SK-N-MC (cell line): ENCODE results near the gene TYW1.

Experiments
- EZH2 ChIP-seq: fragments of 200-600 bp; sonication (generic); IDR thresholded peaks from one replicate; pipeline ENCODE4 v1.6.1; 2017; ENCODE audit warnings: antibody characterized with exemption
- FOXP2 ChIP-seq: optimal IDR thresholded peaks from 2 replicates; pipeline ENCODE3; 2011; ENCODE audit warnings: mild to moderate bottlenecking, moderate library complexity; ENCODE audit not compliant: insufficient read depth; ENCODE audit errors: extremely low read length, control extremely low read depth
- POLR2AphosphoS5 ChIP-seq: IDR thresholded peaks from 2 replicates; pipeline ENCODE4 v1.6.1; 2012; ENCODE audit warnings: mild to moderate bottlenecking, low read depth, low read length, borderline replicate concordance

DNA sequence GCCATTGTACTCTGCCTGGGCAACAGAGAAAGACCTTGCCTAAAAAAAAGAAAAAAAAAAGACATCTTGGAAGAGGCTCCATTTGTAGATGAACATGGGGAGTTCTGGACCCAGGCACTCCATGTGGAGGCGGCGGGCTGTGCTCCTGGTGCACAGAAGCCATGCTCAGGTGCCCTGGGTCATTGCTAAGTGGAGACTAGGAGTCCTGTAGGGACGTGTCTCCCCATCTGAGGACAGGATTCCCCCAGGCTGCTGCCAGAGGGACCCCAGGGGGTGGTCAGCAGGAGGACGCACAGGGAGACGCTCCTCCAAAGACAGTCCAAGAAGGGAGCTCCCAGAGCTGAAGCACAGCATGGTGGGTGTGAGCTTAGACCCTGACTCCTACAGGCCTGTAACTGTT, 35.5 kb upstream of the TYW1 start:
- TF ChIP-seq EZH2 (no peak), POLR2AphosphoS5 (no peak), FOXP2 (no peak)
